HuH-7 (cell line): ENCODE results near the gene IFNAR2.

Experiments
- DNase-seq: peaks from one replicate; pipeline ENCODE4 v3.0.0; 2011; ENCODE audit warnings: low spot score

IFNAR2 gene

DNA sequence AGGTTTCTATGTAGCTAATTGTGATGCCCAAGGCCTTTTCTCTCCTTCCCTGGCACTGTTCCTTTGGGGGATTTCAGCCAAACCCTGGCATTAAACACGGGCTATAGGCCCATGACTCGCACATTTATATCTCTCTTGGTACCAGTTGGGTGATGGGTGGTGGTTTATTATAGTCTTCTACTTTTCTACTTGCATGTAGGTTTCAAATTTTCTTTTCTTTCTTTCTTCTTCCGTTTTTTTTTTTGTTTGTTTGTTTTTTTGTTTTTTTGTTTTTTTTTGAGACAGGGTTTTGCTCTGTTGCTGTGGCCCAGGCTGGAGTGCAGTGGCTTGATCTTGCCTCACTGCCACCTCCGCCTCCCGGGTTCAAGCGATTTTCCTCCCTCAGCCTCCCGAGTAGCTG is 37.5 kb downstream of the IFNAR2 start:
- no peak for DNase-seq

DNA sequence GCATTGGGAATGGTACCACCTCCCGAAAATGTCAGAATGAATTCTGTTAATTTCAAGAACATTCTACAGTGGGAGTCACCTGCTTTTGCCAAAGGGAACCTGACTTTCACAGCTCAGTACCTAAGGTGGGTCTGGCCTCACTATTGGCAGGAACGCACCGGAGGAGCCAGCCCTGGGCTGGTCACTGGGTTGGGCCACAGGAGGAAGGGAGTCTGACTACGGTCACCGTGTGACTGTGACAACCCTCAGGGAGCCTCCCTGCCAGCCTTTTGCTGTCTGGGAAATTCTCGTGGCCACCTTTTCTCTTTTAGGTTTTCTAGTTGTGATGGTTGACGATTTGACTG is 38.6 kb downstream of the IFNAR2 start:
- no peak for DNase-seq

- DNase-seq, result no peak
Observed at GRCh38 chr21:33268737-33269441, 39.2 kb downstream of the IFNAR2 start.

GRCh38 chr21:33270986-33271385 is 41.2 kb downstream of the IFNAR2 start:
- DNase-seq, result no peak

- no peak for DNase-seq
Observed at GRCh38 chr21:33273044-33273443, 43.3 kb downstream of the IFNAR2 start.

- no peak for DNase-seq
Observed at GRCh38 chr21:33278721-33279120, 49.0 kb downstream of the IFNAR2 start.

- no peak for DNase-seq
Observed at GRCh38 chr21:33279330-33279820, 49.6 kb downstream of the IFNAR2 start.
